ENCODE data around the gene PPIA.

Gene PPIA

DNA sequence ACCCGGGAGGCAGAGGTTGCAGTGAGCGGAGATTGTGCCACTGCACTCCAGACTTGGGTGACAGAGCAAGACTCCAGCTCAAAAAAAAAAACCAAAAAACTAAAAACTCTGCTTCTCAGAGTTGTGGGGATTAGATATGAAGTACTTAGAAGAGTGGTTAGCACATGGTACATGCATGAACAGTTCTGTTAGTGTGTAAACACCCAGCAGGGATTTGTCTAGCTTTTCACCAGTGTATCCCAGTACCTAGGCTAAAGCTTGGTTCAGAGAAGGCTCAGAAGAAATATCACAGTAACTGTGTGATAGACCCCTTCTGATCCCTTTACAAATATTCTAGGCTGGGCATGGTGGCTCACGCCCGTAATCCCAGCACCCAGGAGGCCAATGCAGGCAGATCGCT lies 9.5 kb downstream of the PPIA start:
- in situ Hi-C loops (cut with HindIII; ENCODE audit: low sequenced_read_pairs), result loop anchor here (25.0 kb wide), 1 partner anchor 219 kb away; the partner anchor contains the start of gene TMED4

DNA sequence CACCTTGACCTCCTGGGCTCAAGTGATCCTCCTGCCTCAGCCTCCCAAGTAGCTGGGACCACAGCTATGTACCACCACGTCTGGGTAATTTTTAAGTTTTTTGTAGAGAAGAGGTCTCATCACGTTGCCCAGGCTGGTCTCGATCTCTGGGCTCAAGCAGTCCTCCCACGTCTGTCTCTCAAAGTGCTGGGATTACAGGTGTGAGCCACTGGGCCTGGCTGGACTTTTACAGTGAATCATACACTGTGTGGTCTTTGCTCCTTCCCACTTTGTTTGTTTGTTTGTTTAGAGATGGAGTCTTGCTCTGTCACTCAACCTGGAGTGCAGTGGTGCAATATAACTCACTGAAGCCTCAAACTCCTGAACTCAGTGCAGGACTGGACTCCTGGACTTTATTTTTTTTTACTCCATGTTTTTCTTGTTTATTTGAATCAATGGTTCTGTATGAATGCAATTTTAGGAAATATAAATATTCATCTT lies 12.5 kb downstream of the PPIA start:
- H3K4me3 ChIP-seq (ENCODE audit: low read depth, low read length), result no peak overlapping the region
- in situ Hi-C loops (cut with HindIII; ENCODE audit: low sequenced_read_pairs), result loop anchor here (25.0 kb wide), 1 partner anchor 222 kb away; the partner anchor contains the start of gene TMED4
- DNase-seq (ENCODE audit: low read depth), result no peak
- TF ChIP-seq, protein P1, sequence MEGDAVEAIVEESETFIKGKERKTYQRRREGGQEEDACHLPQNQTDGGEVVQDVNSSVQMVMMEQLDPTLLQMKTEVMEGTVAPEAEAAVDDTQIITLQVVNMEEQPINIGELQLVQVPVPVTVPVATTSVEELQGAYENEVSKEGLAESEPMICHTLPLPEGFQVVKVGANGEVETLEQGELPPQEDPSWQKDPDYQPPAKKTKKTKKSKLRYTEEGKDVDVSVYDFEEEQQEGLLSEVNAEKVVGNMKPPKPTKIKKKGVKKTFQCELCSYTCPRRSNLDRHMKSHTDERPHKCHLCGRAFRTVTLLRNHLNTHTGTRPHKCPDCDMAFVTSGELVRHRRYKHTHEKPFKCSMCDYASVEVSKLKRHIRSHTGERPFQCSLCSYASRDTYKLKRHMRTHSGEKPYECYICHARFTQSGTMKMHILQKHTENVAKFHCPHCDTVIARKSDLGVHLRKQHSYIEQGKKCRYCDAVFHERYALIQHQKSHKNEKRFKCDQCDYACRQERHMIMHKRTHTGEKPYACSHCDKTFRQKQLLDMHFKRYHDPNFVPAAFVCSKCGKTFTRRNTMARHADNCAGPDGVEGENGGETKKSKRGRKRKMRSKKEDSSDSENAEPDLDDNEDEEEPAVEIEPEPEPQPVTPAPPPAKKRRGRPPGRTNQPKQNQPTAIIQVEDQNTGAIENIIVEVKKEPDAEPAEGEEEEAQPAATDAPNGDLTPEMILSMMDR (IDR thresholded peaks at IDR 0.05; ENCODE audit: low read depth, low read length, missing control alignments), result no peak

More for the DNA sequence above, 9.5 kb downstream of the PPIA start:
- H3K4me3 ChIP-seq (ENCODE audit: low read depth, low read length), result no peak overlapping the region
- DNase-seq (ENCODE audit: low read depth), result no peak
- TF ChIP-seq, protein P1 (IDR thresholded peaks at IDR 0.05; ENCODE audit: low read depth, low read length, missing control alignments), result no peak

DNA sequence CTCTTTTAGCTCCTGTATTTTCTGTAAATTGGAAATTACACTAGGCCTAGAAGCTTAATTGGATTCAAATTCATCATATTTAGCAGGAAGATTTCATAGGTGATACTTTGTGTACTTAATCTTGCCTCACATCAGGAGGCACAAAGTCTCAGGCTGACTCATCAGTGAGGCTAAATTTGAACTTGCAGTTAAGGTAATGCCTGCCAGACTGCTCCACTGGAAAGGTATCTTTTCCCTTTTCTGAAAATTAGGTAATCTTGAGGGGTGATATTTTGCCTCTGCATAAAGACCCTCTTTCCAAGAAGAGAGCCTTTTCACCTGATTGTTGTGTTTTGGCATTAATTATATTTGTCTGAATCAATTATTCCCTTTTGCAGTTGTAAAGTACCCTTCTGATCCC lies 14.6 kb downstream of the PPIA start:
- DNase-seq (ENCODE audit: low read depth), result no peak
- in situ Hi-C loops (cut with HindIII; ENCODE audit: low sequenced_read_pairs), result loop anchor here (25.0 kb wide), 1 partner anchor 224 kb away; the partner anchor contains the start of gene TMED4
- TF ChIP-seq, protein P1 (IDR thresholded peaks at IDR 0.05; ENCODE audit: low read depth, low read length, missing control alignments), result no peak
- H3K4me3 ChIP-seq (ENCODE audit: low read depth, low read length), result no peak overlapping the region

DNA sequence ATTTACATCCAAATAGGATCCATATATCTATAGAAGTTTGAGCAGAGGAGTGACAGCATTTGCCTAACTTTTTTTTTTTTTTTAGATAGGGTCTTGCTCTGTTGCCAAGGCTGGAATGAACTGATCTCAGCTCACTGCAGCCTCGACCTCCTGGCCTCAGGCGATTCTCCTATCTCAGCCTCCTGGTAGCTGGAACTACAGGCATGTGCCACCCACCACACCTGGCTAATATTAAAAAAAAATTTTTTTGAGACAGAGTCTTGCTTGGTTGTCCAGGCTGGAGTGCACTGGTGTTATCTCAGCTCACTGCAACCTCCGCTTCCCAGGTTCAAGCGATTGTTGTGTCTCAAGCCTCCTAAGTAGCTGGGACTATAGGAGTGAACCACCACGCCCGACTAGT lies 15.1 kb downstream of the PPIA start:
- no peak for DNase-seq (ENCODE audit: low read depth)
- in situ Hi-C loops (cut with HindIII; ENCODE audit: low sequenced_read_pairs), result loop anchor here (25.0 kb wide), 1 partner anchor 224 kb away; the partner anchor contains the start of gene TMED4
- H3K4me3 ChIP-seq (ENCODE audit: low read depth, low read length), result no peak overlapping the region
- TF ChIP-seq, protein P1 (IDR thresholded peaks at IDR 0.05; ENCODE audit: low read depth, low read length, missing control alignments), result no peak

DNA sequence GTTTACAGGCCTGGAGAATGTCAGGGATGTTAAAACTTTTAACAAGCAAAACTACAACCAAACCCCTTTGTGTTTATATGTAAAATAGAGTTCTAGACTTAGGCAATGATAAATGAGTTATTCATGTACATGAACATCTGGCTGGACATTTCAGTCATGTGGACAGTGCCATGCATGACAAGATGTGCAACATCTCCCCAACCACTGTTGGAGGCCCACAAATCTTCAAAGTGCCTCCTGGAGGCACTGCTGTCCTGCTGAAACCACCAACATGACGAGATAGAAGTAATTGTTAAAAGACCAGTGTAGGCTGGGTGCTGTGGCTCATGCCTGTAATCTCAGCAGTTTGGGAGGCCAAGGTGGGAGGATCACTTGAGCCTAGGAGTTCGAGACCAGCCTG lies 18.4 kb downstream of the PPIA start:
- H3K4me3 ChIP-seq (ENCODE audit: low read depth, low read length), result no peak overlapping the region
- TF ChIP-seq, protein P1 (IDR thresholded peaks at IDR 0.05; ENCODE audit: low read depth, low read length, missing control alignments), result no peak
- in situ Hi-C loops (cut with HindIII; ENCODE audit: low sequenced_read_pairs), result loop anchor here (25.0 kb wide), 1 partner anchor 228 kb away; the partner anchor contains the start of gene TMED4
- DNase-seq (ENCODE audit: low read depth), result no peak

DNA sequence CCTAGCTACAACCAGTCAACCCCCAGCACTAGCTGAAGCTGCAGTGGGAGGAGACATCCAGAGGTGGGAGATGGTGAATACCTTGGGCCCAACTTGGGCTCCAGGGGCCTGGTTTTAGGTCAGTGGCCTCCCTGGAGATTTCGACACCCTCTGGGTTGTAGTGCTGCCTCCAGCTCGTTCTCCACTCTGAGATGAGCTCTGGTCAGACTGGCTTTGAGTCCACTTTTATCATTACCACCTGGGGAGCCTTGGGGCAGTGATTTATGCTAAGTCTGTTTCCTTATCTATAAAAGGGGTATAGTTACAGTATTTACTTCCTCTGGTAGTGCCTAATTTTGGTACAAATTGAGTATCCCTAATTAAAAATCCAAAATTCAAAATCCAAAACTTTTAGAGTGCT lies 22.8 kb downstream of the PPIA start:
- H3K4me3 ChIP-seq (ENCODE audit: low read depth, low read length), result no peak overlapping the region
- TF ChIP-seq, protein P1 (IDR thresholded peaks at IDR 0.05; ENCODE audit: low read depth, low read length, missing control alignments), result no peak
- in situ Hi-C loops (cut with HindIII; ENCODE audit: low sequenced_read_pairs), result loop anchor here (25.0 kb wide), 1 partner anchor 232 kb away; the partner anchor contains the start of gene TMED4
- no peak for DNase-seq (ENCODE audit: low read depth)
